ENCODE results near the gene NUBP2. TPM values are rescaled to one million over a fixed set of nuclear protein-coding genes. Genes with fewer than 3 reads are reported as not detected.

The NUBP2 gene
- total RNA-seq, 1 donor from 2014 or later: 66.6 TPM

DNA sequence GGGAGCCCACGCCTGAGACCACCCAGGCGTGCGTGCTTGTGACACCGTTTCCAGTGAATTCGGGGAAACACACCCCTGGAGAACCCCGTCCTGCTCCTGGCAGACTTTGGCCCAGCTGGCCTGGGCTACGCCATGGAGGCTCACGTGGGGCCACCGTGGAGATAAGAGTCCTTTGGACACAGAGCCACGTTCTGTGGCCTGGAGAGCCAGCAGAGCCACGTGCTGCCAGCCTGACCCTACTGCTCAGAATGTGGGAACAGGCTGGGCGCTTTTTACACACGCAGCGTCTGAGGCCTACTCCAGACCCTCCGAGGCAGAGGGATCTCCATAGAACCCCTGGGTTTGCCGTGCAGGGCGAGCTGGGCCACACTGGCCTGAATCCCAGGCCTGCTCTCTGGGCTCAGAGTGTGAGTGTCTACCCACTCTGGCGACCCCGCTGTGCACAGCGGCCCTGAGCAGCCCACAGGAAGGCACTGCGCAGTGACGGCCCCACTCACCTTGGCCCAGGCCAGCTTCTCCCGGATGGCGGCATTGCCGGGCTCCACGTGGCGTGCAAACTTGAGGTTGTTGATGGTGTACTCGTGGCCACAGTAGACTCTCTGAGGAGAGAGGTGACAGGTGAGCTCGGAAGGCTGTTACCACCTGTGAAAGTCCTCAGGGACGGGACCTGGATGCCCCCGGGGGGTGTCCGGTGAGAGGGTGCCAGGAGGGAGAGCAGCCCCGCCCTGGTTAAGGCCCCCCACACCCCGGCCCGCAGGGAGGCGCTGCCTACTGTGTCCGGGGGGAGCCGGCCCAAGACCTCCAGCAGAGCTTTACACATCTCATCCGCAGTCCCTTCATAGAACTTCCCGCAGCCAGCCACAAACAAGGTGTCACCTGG lies 33.9 kb downstream of the NUBP2 start:
- Mint-ChIP-seq H3K36me3 (peaks cover 6% of the 10 kb centered on the region), H3K27me3 (no peaks in the 10 kb centered on the region), H3K27ac (no peak overlapping the region), H3K4me1 (ENCODE audit: unreplicated experiment) (no peaks in the 10 kb centered on the region), H3K9me3 (no peaks in the 10 kb centered on the region), H3K4me3 (no peak overlapping the region)
- DNase-seq (ENCODE audit: extremely low spot score, unreplicated experiment): no peak
- TF ChIP-seq, protein P1, sequence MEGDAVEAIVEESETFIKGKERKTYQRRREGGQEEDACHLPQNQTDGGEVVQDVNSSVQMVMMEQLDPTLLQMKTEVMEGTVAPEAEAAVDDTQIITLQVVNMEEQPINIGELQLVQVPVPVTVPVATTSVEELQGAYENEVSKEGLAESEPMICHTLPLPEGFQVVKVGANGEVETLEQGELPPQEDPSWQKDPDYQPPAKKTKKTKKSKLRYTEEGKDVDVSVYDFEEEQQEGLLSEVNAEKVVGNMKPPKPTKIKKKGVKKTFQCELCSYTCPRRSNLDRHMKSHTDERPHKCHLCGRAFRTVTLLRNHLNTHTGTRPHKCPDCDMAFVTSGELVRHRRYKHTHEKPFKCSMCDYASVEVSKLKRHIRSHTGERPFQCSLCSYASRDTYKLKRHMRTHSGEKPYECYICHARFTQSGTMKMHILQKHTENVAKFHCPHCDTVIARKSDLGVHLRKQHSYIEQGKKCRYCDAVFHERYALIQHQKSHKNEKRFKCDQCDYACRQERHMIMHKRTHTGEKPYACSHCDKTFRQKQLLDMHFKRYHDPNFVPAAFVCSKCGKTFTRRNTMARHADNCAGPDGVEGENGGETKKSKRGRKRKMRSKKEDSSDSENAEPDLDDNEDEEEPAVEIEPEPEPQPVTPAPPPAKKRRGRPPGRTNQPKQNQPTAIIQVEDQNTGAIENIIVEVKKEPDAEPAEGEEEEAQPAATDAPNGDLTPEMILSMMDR (conservative IDR thresholded peaks at IDR 0.05): no peak

DNA sequence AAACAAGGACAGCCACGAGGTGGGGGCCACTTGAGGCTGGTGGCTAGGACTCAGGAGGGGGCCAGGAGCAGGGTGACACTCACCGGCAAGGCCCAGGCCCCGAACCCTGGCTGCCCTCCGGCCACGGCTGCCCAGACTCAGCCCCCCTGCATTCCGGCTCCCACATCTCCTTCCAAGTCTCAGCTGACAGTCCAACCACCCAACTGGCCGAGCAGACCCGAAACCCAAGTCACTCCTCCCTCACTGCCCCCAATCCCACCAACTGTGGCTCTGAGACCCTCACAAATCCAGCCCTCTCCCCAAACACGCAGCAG lies 34.5 kb downstream of the NUBP2 start:
- Mint-ChIP-seq H3K4me1 (ENCODE audit: unreplicated experiment) (no peaks in the 10 kb centered on the region), H3K27ac (no peak overlapping the region), H3K9me3 (no peaks in the 10 kb centered on the region), H3K4me3 (no peak overlapping the region), H3K27me3 (no peaks in the 10 kb centered on the region), H3K36me3 (peaks cover 6% of the 10 kb centered on the region)
- DNase-seq (ENCODE audit: extremely low spot score, unreplicated experiment): no peak
- TF ChIP-seq, protein P1 (conservative IDR thresholded peaks at IDR 0.05): no peak

DNA sequence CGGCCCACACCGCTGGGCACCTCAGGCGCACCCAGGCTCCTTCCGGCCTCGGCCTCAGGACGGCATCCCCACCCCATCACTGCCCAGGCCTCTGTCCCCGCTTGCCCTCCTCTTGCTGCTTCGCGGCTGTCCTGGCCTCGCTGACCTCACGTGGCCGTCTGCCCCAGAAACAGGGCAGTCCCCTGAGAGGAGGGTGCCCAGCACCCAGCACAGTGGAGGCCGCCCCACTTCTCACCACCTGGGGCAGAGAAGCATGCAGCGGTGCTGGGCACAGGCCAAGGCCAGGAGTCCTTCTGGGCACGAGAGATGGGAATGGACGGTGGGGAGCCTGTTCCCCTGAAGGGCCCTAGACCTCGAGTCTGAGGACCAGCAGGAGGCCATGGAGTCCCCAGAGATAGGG lies 35.0 kb downstream of the NUBP2 start:
- H3K36me3 Mint-ChIP-seq: peaks cover 6% of the 10 kb centered on the region
- H3K4me3 Mint-ChIP-seq: no peak overlapping the region
- H3K27me3 Mint-ChIP-seq: no peaks in the 10 kb centered on the region
- H3K4me1 Mint-ChIP-seq (ENCODE audit: unreplicated experiment): no peaks in the 10 kb centered on the region
- no peak overlapping the region for H3K27ac Mint-ChIP-seq
- no peak for DNase-seq (ENCODE audit: extremely low spot score, unreplicated experiment)
- TF ChIP-seq, protein P1 (conservative IDR thresholded peaks at IDR 0.05): no peak
- no peaks in the 10 kb centered on the region for H3K9me3 Mint-ChIP-seq

DNA sequence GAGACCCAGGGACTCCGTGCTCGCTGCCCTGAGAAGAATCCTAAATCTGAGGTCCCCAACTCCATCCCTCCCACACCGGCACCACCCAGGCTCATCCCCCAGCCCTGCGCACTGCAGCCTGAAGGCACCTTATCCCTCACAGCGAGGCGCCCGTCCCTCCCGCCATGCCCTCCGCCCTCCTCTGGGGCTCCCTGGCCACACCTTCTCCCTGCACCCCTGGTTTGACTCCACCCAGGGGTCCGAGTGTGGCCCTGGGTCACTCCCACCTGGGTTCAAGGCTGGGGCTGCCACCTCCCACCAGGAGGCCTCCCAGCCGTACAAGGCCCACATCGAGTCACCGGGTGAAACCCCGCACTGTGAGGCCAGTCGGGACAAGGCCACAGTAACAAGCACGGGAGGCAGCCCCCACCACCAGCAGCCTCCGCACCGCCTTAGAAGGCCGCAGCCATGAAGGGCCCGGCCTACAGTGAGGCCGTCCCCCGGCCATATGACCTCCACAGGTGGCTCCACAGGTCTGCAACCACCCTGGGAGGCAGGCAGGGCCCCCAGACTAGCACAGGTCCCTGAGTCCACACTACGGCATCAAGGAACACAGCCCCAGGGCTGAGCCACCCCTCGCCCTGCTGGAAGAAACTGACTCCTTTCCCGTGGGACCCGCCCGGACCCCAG lies 35.6 kb downstream of the NUBP2 start:
- peaks cover 6% of the 10 kb centered on the region for H3K36me3 Mint-ChIP-seq
- no peak overlapping the region for H3K4me3 Mint-ChIP-seq
- no peak for DNase-seq (ENCODE audit: extremely low spot score, unreplicated experiment)
- no peaks in the 10 kb centered on the region for H3K4me1 Mint-ChIP-seq (ENCODE audit: unreplicated experiment)
- no peak overlapping the region for H3K27ac Mint-ChIP-seq
- no peaks in the 10 kb centered on the region for H3K27me3 Mint-ChIP-seq
- H3K9me3 Mint-ChIP-seq: no peaks in the 10 kb centered on the region
- TF ChIP-seq, protein P1 (conservative IDR thresholded peaks at IDR 0.05): no peak

DNA sequence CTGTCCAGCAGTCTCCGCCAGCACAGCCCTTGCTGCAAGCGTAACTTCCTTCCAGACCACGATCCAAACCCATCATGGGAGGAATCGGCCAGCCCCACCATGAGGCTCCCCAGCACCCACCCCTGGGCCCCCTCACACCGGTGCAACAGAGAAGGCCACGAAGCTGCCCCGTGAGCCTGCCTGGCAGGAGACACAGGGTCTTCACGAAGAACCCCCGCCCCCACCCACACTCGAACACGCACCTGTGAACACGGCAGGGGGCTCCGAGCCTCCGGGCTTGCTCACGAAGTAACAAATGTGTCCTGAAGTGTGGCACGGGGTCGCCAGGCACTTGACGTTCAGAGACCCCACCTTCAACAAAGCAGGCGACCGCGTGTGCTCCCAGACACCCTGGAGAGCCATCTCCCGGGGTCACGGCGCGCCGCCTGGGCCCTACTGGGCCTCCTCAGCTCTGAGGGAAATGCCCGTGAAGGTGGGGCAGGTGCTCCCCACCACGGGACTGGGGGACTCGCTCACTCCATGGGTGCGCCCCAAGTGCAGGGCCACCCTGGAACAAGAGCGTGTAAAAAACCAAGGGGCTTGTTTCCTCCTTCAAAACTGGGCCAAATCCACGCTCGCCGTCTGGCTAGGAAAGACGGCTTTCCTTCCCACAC lies 36.2 kb downstream of the NUBP2 start:
- no peak overlapping the region for H3K27ac Mint-ChIP-seq
- DNase-seq (ENCODE audit: extremely low spot score, unreplicated experiment): no peak
- TF ChIP-seq, protein P1 (conservative IDR thresholded peaks at IDR 0.05): no peak
- no peaks in the 10 kb centered on the region for H3K4me1 Mint-ChIP-seq (ENCODE audit: unreplicated experiment)
- H3K4me3 Mint-ChIP-seq: no peak overlapping the region
- no peaks in the 10 kb centered on the region for H3K27me3 Mint-ChIP-seq
- H3K36me3 Mint-ChIP-seq: peaks cover 6% of the 10 kb centered on the region
- H3K9me3 Mint-ChIP-seq: no peaks in the 10 kb centered on the region
